GM21367 (cell line): Measurements from ENCODE around the gene VSIG10L2.

Experiments used
- ATAC-seq: cut with Tn5 transposase; IDR thresholded peaks from one replicate; pipeline ENCODE4 v1.9.1; 2021; ENCODE audit not compliant: unreplicated experiment

Gene VSIG10L2

GRCh38 chr11:126002181-126002580, 56.3 kb downstream of the VSIG10L2 start:
- ATAC-seq = no peak
